ENCODE results near the gene H2AZ2.

H2AZ2 gene

GRCh38 chr7:44824894-44825526 is 22.9 kb downstream of the H2AZ2 start:
- no peak for DNase-seq (ENCODE audit: extremely low read depth, low read depth)

DNA sequence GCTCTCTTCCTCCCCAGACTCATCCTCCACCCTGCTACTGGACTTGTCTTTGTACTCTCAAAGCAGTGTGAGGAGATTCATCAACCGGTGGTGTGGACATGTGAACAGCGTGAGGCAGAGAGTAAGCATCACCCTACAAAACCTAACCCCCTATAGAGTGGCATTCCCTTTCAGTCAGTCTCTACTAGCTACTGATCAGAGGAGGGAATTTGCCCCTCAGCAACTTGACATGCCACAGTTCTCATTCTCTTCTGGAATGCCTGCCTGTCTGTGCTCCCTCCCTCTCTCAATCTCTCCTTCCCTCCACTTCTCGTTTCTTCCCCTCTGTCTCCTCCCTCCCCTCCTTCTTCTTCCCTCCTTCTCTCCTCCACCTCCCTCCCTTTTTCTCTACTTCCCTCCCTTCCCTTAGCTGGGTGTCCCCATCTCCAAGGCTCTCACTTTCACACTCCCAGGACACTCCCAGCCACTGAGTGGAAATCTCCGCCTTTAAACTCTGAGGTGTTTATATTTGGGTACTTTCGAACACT is 24.6 kb downstream of the H2AZ2 start:
- DNase-seq (ENCODE audit: extremely low read depth, low read depth) = no peak
- TF ChIP-seq, protein P1, sequence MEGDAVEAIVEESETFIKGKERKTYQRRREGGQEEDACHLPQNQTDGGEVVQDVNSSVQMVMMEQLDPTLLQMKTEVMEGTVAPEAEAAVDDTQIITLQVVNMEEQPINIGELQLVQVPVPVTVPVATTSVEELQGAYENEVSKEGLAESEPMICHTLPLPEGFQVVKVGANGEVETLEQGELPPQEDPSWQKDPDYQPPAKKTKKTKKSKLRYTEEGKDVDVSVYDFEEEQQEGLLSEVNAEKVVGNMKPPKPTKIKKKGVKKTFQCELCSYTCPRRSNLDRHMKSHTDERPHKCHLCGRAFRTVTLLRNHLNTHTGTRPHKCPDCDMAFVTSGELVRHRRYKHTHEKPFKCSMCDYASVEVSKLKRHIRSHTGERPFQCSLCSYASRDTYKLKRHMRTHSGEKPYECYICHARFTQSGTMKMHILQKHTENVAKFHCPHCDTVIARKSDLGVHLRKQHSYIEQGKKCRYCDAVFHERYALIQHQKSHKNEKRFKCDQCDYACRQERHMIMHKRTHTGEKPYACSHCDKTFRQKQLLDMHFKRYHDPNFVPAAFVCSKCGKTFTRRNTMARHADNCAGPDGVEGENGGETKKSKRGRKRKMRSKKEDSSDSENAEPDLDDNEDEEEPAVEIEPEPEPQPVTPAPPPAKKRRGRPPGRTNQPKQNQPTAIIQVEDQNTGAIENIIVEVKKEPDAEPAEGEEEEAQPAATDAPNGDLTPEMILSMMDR (IDR thresholded peaks at IDR 0.05; ENCODE audit: low read depth, low read length) = no peak

More at GRCh38 chr7:44824894-44825526, 22.9 kb downstream of the H2AZ2 start:
- TF ChIP-seq, protein P1 (IDR thresholded peaks at IDR 0.05; ENCODE audit: low read depth, low read length) = no peak

- DNase-seq (ENCODE audit: extremely low read depth, low read depth) = no peak
- TF ChIP-seq, protein P1 (IDR thresholded peaks at IDR 0.05; ENCODE audit: low read depth, low read length) = no peak
Observed at GRCh38 chr7:44819292-44819691, 28.6 kb downstream of the H2AZ2 start.

GRCh38 chr7:44814919-44815318 is 33.0 kb downstream of the H2AZ2 start:
- DNase-seq (ENCODE audit: extremely low read depth, low read depth) = no peak
- TF ChIP-seq, protein P1 (IDR thresholded peaks at IDR 0.05; ENCODE audit: low read depth, low read length) = no peak

DNA sequence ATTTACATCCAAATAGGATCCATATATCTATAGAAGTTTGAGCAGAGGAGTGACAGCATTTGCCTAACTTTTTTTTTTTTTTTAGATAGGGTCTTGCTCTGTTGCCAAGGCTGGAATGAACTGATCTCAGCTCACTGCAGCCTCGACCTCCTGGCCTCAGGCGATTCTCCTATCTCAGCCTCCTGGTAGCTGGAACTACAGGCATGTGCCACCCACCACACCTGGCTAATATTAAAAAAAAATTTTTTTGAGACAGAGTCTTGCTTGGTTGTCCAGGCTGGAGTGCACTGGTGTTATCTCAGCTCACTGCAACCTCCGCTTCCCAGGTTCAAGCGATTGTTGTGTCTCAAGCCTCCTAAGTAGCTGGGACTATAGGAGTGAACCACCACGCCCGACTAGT is 36.3 kb downstream of the H2AZ2 start:
- DNase-seq (ENCODE audit: extremely low read depth, low read depth) = no peak
- TF ChIP-seq, protein P1 (IDR thresholded peaks at IDR 0.05; ENCODE audit: low read depth, low read length) = no peak

DNA sequence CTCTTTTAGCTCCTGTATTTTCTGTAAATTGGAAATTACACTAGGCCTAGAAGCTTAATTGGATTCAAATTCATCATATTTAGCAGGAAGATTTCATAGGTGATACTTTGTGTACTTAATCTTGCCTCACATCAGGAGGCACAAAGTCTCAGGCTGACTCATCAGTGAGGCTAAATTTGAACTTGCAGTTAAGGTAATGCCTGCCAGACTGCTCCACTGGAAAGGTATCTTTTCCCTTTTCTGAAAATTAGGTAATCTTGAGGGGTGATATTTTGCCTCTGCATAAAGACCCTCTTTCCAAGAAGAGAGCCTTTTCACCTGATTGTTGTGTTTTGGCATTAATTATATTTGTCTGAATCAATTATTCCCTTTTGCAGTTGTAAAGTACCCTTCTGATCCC is 36.8 kb downstream of the H2AZ2 start:
- TF ChIP-seq, protein P1 (IDR thresholded peaks at IDR 0.05; ENCODE audit: low read depth, low read length) = no peak
- DNase-seq (ENCODE audit: extremely low read depth, low read depth) = no peak

DNA sequence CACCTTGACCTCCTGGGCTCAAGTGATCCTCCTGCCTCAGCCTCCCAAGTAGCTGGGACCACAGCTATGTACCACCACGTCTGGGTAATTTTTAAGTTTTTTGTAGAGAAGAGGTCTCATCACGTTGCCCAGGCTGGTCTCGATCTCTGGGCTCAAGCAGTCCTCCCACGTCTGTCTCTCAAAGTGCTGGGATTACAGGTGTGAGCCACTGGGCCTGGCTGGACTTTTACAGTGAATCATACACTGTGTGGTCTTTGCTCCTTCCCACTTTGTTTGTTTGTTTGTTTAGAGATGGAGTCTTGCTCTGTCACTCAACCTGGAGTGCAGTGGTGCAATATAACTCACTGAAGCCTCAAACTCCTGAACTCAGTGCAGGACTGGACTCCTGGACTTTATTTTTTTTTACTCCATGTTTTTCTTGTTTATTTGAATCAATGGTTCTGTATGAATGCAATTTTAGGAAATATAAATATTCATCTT is 38.9 kb downstream of the H2AZ2 start:
- TF ChIP-seq, protein P1 (IDR thresholded peaks at IDR 0.05; ENCODE audit: low read depth, low read length) = no peak
- no peak for DNase-seq (ENCODE audit: extremely low read depth, low read depth)
